Endothelial cell of umbilical vein (primary cell): Measurements from ENCODE around the gene KIF9. TPM values are rescaled to one million over a fixed set of nuclear protein-coding genes. Genes with fewer than 3 reads are reported as not detected.

Experiments used
- BruUV-seq: library from RNA; stranded (reverse); fragments of 400-500 nt; replicated peaks from 2 replicates; lab custom pipeline; 2021; lab: Mats Ljungman, UMichigan
- CTCF ChIA-PET: fragments of 300-600, 350-600 bp; sonication (Branson Sonifier 250); formaldehyde crosslinking; loops from one replicate; lab custom pipeline; 2021; ENCODE audit warnings: antibody characterized with exemption, inconsistent platforms; lab: Charles Lee
- POLR2A ChIA-PET: fragments of 300-600, 350-600 bp; sonication (Branson Sonifier 250); formaldehyde crosslinking; loops from one replicate; lab custom pipeline; 2021; ENCODE audit warnings: antibody characterized with exemption, inconsistent platforms; lab: Charles Lee
- DNase-seq: peaks from one replicate; pipeline ENCODE4 v3.0.0-alpha.2; 2011; ENCODE audit warnings: low read depth, low spot score
- FAIRE-seq: peaks from 2 replicates; lab custom pipeline; 2011; peaks lifted over from hg19 to GRCh38; lab: Jason Lieb, UNC
- H2AFZ ChIP-seq: 2 replicates; pipeline ENCODE4 v1.6.0; 2012; ENCODE audit warnings: low read depth, low read length, control low read depth, inconsistent platforms
- H3K27ac ChIP-seq: 2 replicates; pipeline ENCODE4 v1.5.1; 2011; ENCODE audit warnings: low read depth, mild to moderate bottlenecking, control low read depth, low read length, moderate library complexity; ENCODE audit not compliant: insufficient read depth
- H3K27me3 ChIP-seq, 2 experiments: 2 replicates each; pipeline versions ENCODE4 v1.6.0 to v1.6.1; 2011; ENCODE audit warnings: low read length in 2 of 2, mixed read lengths in 1 of 2; ENCODE audit not compliant: control insufficient read depth in 2 of 2, insufficient read depth in 2 of 2
- H3K36me3 ChIP-seq, 2 experiments: 2 replicates in 1 of 2; 3 replicates in 1 of 2; pipeline ENCODE4 v1.5.1; 2011; ENCODE audit warnings: low read length in 2 of 2, mild to moderate bottlenecking in 1 of 2, moderate library complexity in 1 of 2; ENCODE audit not compliant: control insufficient read depth in 2 of 2, insufficient read depth in 2 of 2; ENCODE audit errors: extremely low read depth in 1 of 2
- H3K4me1 ChIP-seq: 3 replicates; pipeline ENCODE4 v1.5.1; 2011; ENCODE audit warnings: mild to moderate bottlenecking, low read length; ENCODE audit not compliant: control insufficient read depth, insufficient read depth; ENCODE audit errors: extremely low read depth
- H3K4me2 ChIP-seq: 2 replicates; pipeline ENCODE4 v1.6.1; 2011; ENCODE audit warnings: low read length, control low read depth, mixed read lengths; ENCODE audit not compliant: insufficient read depth
- H3K4me3 ChIP-seq, 3 experiments: fragments of 200-600 bp in 1 of 3; sonication (generic), shearing (Covaris generic) in 1 of 3; replicated peaks in 1 of 3; 2 replicates each; pipeline ENCODE4 v1.5.1; 2011 to 2016; ENCODE audit warnings: control low read depth in 3 of 3, low read length in 3 of 3, mild to moderate bottlenecking in 2 of 3, inconsistent platforms in 1 of 3, low read depth in 1 of 3, moderate library complexity in 1 of 3; ENCODE audit not compliant: insufficient read depth in 1 of 3
- H3K79me2 ChIP-seq: 2 replicates; pipeline ENCODE4 v1.6.0; 2012; ENCODE audit warnings: low read length, inconsistent platforms; ENCODE audit not compliant: control insufficient read depth, insufficient read depth
- H3K9ac ChIP-seq: replicated peaks from 2 replicates; pipeline ENCODE3; 2011; ENCODE audit warnings: low read length, control low read depth; ENCODE audit not compliant: insufficient read depth; ENCODE audit errors: extremely low read depth
- H3K9me1 ChIP-seq: replicated peaks from 3 replicates; pipeline ENCODE4 v1.6.0; 2011; ENCODE audit warnings: mild to moderate bottlenecking, low read length; ENCODE audit not compliant: control insufficient read depth, insufficient read depth; ENCODE audit errors: extremely low read depth
- H3K9me3 ChIP-seq: replicated peaks from 2 replicates; pipeline ENCODE4 v1.5.1; 2012; ENCODE audit warnings: low read length, inconsistent platforms; ENCODE audit not compliant: control insufficient read depth, insufficient read depth
- H4K20me1 ChIP-seq: replicated peaks from 2 replicates; pipeline ENCODE3; 2011; ENCODE audit warnings: mild to moderate bottlenecking, low read length; ENCODE audit not compliant: control insufficient read depth, insufficient read depth; ENCODE audit errors: extremely low read depth
- CTCF ChIP-seq, 2 donors: IDR thresholded peaks; 1 replicate in 1 of 2; 2 replicates in 1 of 2; pipeline ENCODE4 v1.5.1; 2011; ENCODE audit warnings: low read length in 2 of 2, mild to moderate bottlenecking in 2 of 2, moderate library complexity in 2 of 2, control low read depth in 1 of 2, inconsistent platforms in 1 of 2, low read depth in 1 of 2; ENCODE audit not compliant: insufficient read depth in 1 of 2; ENCODE audit errors: extremely low read depth in 1 of 2
- MYC ChIP-seq: IDR thresholded peaks from one replicate; pipeline ENCODE4 v1.6.1; 2011; ENCODE audit warnings: mild to moderate bottlenecking, low read depth, low read length
- dilution Hi-C: fragments of 300-500 bp; cut with MboI; formaldehyde crosslinking; loops from one replicate; pipeline ENCODE4 v1.15.0; 2019; ENCODE audit warnings: low sequenced_read_pairs; ENCODE audit not compliant: extremely low pct_ligation_motif_present
- intact Hi-C: fragments of 100-400 bp; cut with micrococcal nuclease; formaldehyde crosslinking; loops from one replicate; pipeline ENCODE4 v1.10.0; 2022
- polyA plus RNA-seq, 4 experiments: library from polyadenylated mRNA; depleted of rRNA in 3 of 4; stranded (reverse) in 3 of 4; unstranded in 1 of 4; fragments of >200 nt; gene quantifications; 2 replicates each; pipeline versions ENCODE4 v1.2.1 to v1.2.3, GENCODE V29; 2011 to 2012; ENCODE audit warnings: missing spikeins in 1 of 4
- total RNA-seq: library from RNA; stranded (reverse); gene quantifications from 2 replicates; pipeline ENCODE4 v1.2.3, GENCODE V29; 2021

Gene KIF9
- total and polyA plus RNA-seq, 2 donors (not counting 3 experiments of a cell fraction or from before 2014, with no cell fraction given) = 20.5 to 22.4 TPM

GRCh38 chr3:47250309-47251060, 32.1 kb downstream of the KIF9 start:
- intact Hi-C loops = loop anchor here (1.0 to 2.0 kb wide), 3 partner anchors 32 to 122 kb away; partner anchors contain the start of genes KIF9 and KLHL18
- POLR2A ChIA-PET = no interaction called here
- Histone ChIP-seq H3K79me2 (no peaks in the 10 kb centered on the region), H3K9me3 (no peaks in the 10 kb centered on the region), H3K27me3 (no peaks in the 10 kb centered on the region), H3K4me3 (no peak overlapping the region), H3K4me2 (no peak overlapping the region), H3K36me3 (no peaks in the 10 kb centered on the region), H3K9me1 (no peaks in the 10 kb centered on the region), H4K20me1 (no peaks in the 10 kb centered on the region), H2AFZ (no peak overlapping the region), H3K9ac (no peak overlapping the region), H3K27ac (no peak overlapping the region), H3K4me1 (no peaks in the 10 kb centered on the region)
- FAIRE-seq (peak; percentile 73), DNase-seq (peak; percentile 43)
- dilution Hi-C loops = no loop called here
- TF ChIP-seq CTCF (IDR thresholded peaks at IDR 0.05; ENCODE audit: extremely low read depth in 1 of 2, insufficient read depth in 1 of 2, low read depth in 1 of 2, low read length in 2 of 2) = peak; percentile 37 to 56
- no peak for TF ChIP-seq MYC
- CTCF ChIA-PET = interaction anchor here (0.6 to 3.0 kb wide), 13 partner anchors 9 to 121 kb away, joined by 3 to 37 read pairs (median 6); partner anchors contain the start of gene SETD2
- no TSS peak for BruUV-seq
